Activated naive CD8-positive, alpha-beta T cell treated with anti-CD3 and anti-CD28 coated beads, Interleukin-2, amount 10 ng/mL, durations not matched to agents 7 days and 5 days (primary cell): ENCODE results near the gene OR1J2. TPM values are rescaled to one million over a fixed set of nuclear protein-coding genes. Genes with fewer than 3 reads are reported as not detected.
"Not testable (repeated sequence)": the region's sequence is repeated elsewhere in the genome, so short reads cannot be mapped to it uniquely, and the experiment has no call there.

Experiments used
- ATAC-seq: fragments of 150-1000 bp; cut with Tn5 transposase; one replicate; pipeline ENCODE4 v1.10.0; 2021; ENCODE audit warnings: low read depth, moderate library complexity
- POLR2A ChIA-PET: fragments of 350-600 bp; sonication (Branson Sonifier 250); formaldehyde crosslinking; loops from one replicate; lab custom pipeline; 2021; ENCODE audit warnings: antibody characterized with exemption; lab: Charles Lee
- DNase-seq: peaks from one replicate; pipeline ENCODE4 v3.0.0; 2021
- H3K27ac Mint-ChIP-seq: one replicate; pipeline ENCODE4 v1.8.0; 2022; ENCODE audit warnings: mild to moderate bottlenecking, mixed read lengths
- H3K27me3 Mint-ChIP-seq: one replicate; pipeline ENCODE4 v1.8.0; 2022; ENCODE audit warnings: mild to moderate bottlenecking, moderate library complexity, mixed read lengths
- H3K36me3 Mint-ChIP-seq: one replicate; pipeline ENCODE4 v1.8.0; 2021; ENCODE audit warnings: mild to moderate bottlenecking, mixed read lengths
- H3K4me1 Mint-ChIP-seq: one replicate; pipeline ENCODE4 v1.8.0; 2021; ENCODE audit warnings: mixed read lengths
- H3K4me3 Mint-ChIP-seq: one replicate; pipeline ENCODE4 v1.8.0; 2022; ENCODE audit warnings: mild to moderate bottlenecking, moderate library complexity, mixed read lengths
- H3K9me3 Mint-ChIP-seq: one replicate; pipeline ENCODE4 v1.8.0; 2021; ENCODE audit warnings: mixed read lengths
- total RNA-seq, 2 experiments: library from RNA; stranded (reverse); gene quantifications; one replicate each; pipeline ENCODE4 v1.2.3, GENCODE V29; 2021

OR1J2 gene
- total RNA-seq, 2 experiments from 2014 or later, result not detected

DNA sequence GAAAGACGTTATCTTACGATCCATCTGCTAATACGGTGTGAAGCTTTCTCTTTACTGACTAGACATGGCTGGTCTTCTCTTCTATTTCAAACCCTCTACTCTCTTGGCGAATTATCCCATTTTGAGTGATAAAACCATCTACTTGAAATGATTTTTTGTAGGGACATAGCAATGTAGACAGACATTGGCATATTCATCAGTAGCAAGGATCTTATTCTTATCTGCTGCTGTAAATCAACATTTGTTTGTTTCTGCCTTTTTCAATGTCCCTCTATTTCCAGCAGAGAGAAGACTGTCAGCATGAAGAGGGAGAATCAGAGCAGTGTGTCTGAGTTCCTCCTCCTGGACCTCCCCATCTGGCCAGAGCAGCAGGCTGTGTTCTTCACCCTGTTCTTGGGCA, 8.2 kb downstream of the OR1J2 start, which contains the start of gene OR1J4:
Gene OR1J4, plus strand, starts transcription at position 301 of the 400 bp plus-strand sequence. Its CDS starts 0 bp downstream, at position 301.
- no peak within 1 kb of the TSS for H3K4me3 Mint-ChIP-seq
- no peaks in the 10 kb centered on the region for H3K36me3 Mint-ChIP-seq
- POLR2A ChIA-PET, result no interaction called here
- no peaks in the 10 kb centered on the region for H3K9me3 Mint-ChIP-seq
- no peaks in the 10 kb centered on the region for H3K27me3 Mint-ChIP-seq
- no peak within 1 kb of the TSS for H3K27ac Mint-ChIP-seq
- no peaks in the 10 kb centered on the region for H3K4me1 Mint-ChIP-seq
- DNase-seq (no peak), ATAC-seq (no peak)

- POLR2A ChIA-PET, result no interaction called here
- Mint-ChIP-seq H3K36me3 (no peaks in the 10 kb centered on the region), H3K27me3 (no peaks in the 10 kb centered on the region), H3K4me3 (no peak overlapping the region), H3K9me3 (no peaks in the 10 kb centered on the region), H3K27ac (no peak overlapping the region), H3K4me1 (no peaks in the 10 kb centered on the region)
- ATAC-seq, result no peak
- DNase-seq, result no peak
These were observed 8.8 kb downstream of the OR1J2 start for GRCh38 chr9:122519376-122519775.

DNA sequence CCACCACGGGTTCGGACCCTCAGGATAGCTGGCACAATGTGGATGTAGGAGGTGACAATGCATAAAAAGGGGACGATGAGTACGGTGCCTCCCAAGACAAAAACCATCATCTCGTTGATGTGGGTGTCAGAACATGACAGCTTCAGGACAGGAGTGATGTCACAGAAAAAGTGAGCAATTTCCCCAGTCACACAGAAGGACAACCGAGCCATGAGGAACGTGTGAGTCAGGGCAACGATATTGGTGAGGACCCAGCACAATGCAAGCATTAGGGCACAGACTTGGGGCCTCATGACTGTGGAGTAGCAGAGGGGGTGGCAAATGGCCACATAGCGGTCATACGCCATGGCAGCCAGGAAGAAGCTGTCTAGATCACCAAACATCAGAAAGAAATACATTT, 16.0 kb downstream of the OR1J2 start:
- H3K4me1 Mint-ChIP-seq, result no peaks in the 10 kb centered on the region
- H3K27me3 Mint-ChIP-seq, result no peaks in the 10 kb centered on the region
- no peaks in the 10 kb centered on the region for H3K36me3 Mint-ChIP-seq
- H3K4me3 Mint-ChIP-seq, result no peak overlapping the region
- DNase-seq (no peak), ATAC-seq (no peak)
- H3K9me3 Mint-ChIP-seq, result no peaks in the 10 kb centered on the region
- H3K27ac Mint-ChIP-seq, result no peak overlapping the region
- POLR2A ChIA-PET, result no interaction called here

DNA sequence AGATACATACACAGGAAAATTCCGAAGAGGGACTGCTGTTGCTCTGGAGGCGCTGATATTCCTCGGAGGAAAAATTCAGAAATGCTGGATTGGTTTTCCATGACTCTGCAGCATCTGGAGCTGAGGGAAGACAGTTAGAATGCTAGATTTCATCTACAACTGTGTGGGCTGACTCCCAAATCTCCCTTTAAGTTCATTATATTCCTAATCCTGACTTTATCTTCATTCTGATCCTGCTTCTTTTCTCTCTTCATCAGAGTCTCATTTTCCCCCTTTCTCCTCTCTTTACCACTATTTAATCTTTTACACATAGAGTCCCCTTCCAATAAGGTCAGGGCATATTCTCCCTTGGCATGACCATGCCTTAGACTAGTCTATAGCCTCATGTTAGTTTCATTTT, 16.6 kb downstream of the OR1J2 start, which contains the start of gene OR1N1:
Gene OR1N1, minus strand, starts transcription at position 101 of the 400 bp plus-strand sequence. Its CDS starts 0 bp downstream, at position 101.
- H3K4me1 Mint-ChIP-seq, result no peaks in the 10 kb centered on the region
- DNase-seq, result no peak
- POLR2A ChIA-PET, result no interaction called here

DNA sequence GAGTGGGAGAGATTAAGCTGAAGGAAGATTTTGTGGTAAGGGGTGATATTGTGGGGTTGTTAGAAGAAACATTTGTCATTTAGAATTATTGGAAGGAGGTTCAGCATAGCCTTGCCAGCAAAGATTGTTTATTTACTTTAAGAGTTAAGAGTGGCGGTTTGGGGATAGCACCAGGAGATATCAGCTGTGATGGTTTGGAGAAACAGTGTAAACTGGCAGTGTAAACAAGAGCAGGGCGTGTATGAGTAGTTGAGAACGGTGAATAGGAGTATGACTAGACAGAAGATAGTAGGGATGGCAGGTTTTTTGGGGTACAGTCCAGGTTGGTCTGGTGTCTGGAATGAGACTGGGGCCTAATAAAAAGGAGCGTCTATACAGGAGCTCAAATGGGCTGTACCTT, 20.6 kb downstream of the OR1J2 start:
- H3K36me3 Mint-ChIP-seq, H3K27me3 Mint-ChIP-seq, ATAC-seq, H3K9me3 Mint-ChIP-seq, H3K4me3 Mint-ChIP-seq, DNase-seq, H3K4me1 Mint-ChIP-seq, POLR2A ChIA-PET, H3K27ac Mint-ChIP-seq: not testable (repeated sequence)

More for the DNA sequence above, 16.6 kb downstream of the OR1J2 start, which contains the start of gene OR1N1:
- Mint-ChIP-seq H3K27ac (no peak within 1 kb of the TSS), H3K27me3 (no peaks in the 10 kb centered on the region), H3K4me3 (no peak within 1 kb of the TSS), H3K36me3 (no peaks in the 10 kb centered on the region), H3K9me3 (no peaks in the 10 kb centered on the region)
- ATAC-seq, result no peak

GRCh38 chr9:122536134-122536533, 25.5 kb downstream of the OR1J2 start:
- no peak for DNase-seq
- Mint-ChIP-seq H3K9me3 (peaks cover 5% of the 10 kb centered on the region), H3K27me3 (no peaks in the 10 kb centered on the region), H3K4me3 (no peak overlapping the region), H3K4me1 (no peaks in the 10 kb centered on the region), H3K27ac (no peak overlapping the region), H3K36me3 (no peaks in the 10 kb centered on the region)
- POLR2A ChIA-PET, result no interaction called here
- ATAC-seq, result no peak

DNA sequence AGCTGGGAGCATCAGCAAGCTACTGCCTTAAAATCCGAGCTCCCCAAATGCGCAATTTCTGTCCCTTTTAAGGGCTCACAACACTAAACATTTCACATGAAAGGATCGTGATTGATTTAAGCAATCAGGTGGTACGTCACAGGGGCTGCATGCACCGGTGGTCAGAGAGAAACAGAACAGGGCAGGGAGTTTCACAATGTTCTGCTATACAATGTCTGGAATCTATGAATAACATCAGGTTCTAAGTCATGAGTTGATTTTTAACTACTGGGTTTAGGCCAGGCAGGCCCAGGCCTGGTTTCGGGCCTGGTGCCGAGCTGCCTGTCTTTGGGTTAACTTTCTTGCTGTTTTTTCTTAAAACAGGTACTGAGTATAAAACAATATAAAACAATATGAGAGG, 26.5 kb downstream of the OR1J2 start:
- POLR2A ChIA-PET, DNase-seq, H3K4me3 Mint-ChIP-seq, H3K4me1 Mint-ChIP-seq, H3K27ac Mint-ChIP-seq, H3K36me3 Mint-ChIP-seq, H3K9me3 Mint-ChIP-seq, H3K27me3 Mint-ChIP-seq, ATAC-seq: not testable (repeated sequence)

GRCh38 chr9:122538757-122539156, 28.2 kb downstream of the OR1J2 start:
- no peak overlapping the region for H3K4me3 Mint-ChIP-seq
- H3K27me3 Mint-ChIP-seq, result no peaks in the 10 kb centered on the region
- no peak overlapping the region for H3K27ac Mint-ChIP-seq
- DNase-seq, result no peak
- POLR2A ChIA-PET, result no interaction called here
- H3K4me1 Mint-ChIP-seq, result no peaks in the 10 kb centered on the region
- peaks cover 2% of the 10 kb centered on the region for H3K36me3 Mint-ChIP-seq
- ATAC-seq, result no peak
- peaks cover 5% of the 10 kb centered on the region for H3K9me3 Mint-ChIP-seq

- no peak overlapping the region for H3K4me3 Mint-ChIP-seq
- H3K27me3 Mint-ChIP-seq, result no peaks in the 10 kb centered on the region
- DNase-seq (no peak), ATAC-seq (no peak)
- POLR2A ChIA-PET, result no interaction called here
- peaks cover 2% of the 10 kb centered on the region for H3K36me3 Mint-ChIP-seq
- no peaks in the 10 kb centered on the region for H3K4me1 Mint-ChIP-seq
- H3K9me3 Mint-ChIP-seq, result no peaks in the 10 kb centered on the region
- no peak overlapping the region for H3K27ac Mint-ChIP-seq
These were observed 35.6 kb downstream of the OR1J2 start for GRCh38 chr9:122546196-122546595.

DNA sequence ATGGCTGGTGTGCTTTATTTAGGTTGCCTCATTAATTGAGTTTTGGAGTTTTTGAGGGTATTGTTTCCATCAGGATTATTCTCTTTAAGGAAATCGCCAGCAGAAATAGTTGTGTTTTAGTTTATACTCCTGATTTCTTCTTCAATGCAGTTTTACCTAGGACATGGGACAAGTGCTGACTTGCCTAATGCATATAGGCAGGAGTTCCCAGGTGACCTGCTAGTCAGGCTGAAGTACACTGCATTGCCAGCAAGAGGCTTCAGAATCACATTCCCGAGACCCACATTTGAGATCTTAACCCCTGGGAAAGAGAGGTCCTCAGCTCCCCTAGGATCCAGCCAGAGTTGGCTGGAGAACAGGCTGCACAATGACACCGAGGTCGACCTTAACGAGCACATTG, 40.8 kb downstream of the OR1J2 start:
- ATAC-seq (no peak), DNase-seq (no peak)
- POLR2A ChIA-PET, result no interaction called here
- Mint-ChIP-seq H3K27me3 (peaks cover 4% of the 10 kb centered on the region), H3K4me3 (no peak overlapping the region), H3K4me1 (no peaks in the 10 kb centered on the region), H3K9me3 (no peaks in the 10 kb centered on the region), H3K36me3 (no peaks in the 10 kb centered on the region), H3K27ac (no peak overlapping the region)

DNA sequence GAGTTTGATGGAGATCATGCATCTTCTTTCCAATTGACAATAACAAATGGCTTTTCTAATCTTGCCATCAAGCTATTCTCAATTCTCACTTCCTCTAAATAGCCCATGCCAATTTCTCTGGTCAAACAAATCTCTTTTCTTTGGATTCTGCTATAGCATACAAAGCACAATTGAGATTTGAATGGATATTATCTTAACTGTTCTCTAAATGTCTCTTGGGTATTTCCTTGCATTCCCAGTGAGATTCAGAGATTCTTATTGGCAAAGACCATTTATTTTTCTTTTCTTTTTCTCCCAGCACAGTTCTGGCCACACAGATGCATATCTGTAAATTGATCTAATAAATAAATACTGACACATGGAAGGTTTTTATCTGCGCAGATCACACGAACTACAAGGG, 42.2 kb downstream of the OR1J2 start, which contains the start of gene OR1N2:
Gene OR1N2, plus strand, starts transcription at position 301 of the 400 bp plus-strand sequence. CDS start 100 bp downstream, outside the sequence.
- no peaks in the 10 kb centered on the region for H3K4me1 Mint-ChIP-seq
- POLR2A ChIA-PET, result no interaction called here
- no peaks in the 10 kb centered on the region for H3K36me3 Mint-ChIP-seq
- peaks cover 4% of the 10 kb centered on the region for H3K27me3 Mint-ChIP-seq
- DNase-seq, result no peak
- H3K27ac Mint-ChIP-seq, result no peak within 1 kb of the TSS
- H3K9me3 Mint-ChIP-seq, result no peaks in the 10 kb centered on the region
- no peak for ATAC-seq
- no peak within 1 kb of the TSS for H3K4me3 Mint-ChIP-seq

Other genes with a start within 250 kb of the OR1J2 start
- 10 to 100 TPM; 20.9 to 23.4 TPM for gene RBM18, start 246.0 kb upstream of the OR1J2 start, total RNA-seq
- gene MRRF, start 245.9 kb upstream of the OR1J2 start, total RNA-seq, result 10 to 100 TPM; 28.4 to 29.0 TPM
- gene PTGS1, start 139.8 kb upstream of the OR1J2 start, total RNA-seq, result 1 to 10 TPM in 1 of 2 experiments, under 1 TPM in 1; 0.96 to 1.6 TPM
- gene OR1J1, start 32.9 kb upstream of the OR1J2 start, total RNA-seq, result not detected
- gene OR1J4, start 8.3 kb downstream of the OR1J2 start, total RNA-seq, result under 1 TPM in 1 of 2 experiments, not detected in 1; 0.44 TPM
- not detected for gene OR1N1, start 16.5 kb downstream of the OR1J2 start, total RNA-seq
- under 1 TPM in 1 of 2 experiments, not detected in 1; 0.30 TPM for gene OR1N2, start 42.3 kb downstream of the OR1J2 start, total RNA-seq
- gene OR1L8, start 72.6 kb downstream of the OR1J2 start, total RNA-seq, result not detected
- under 1 TPM in 1 of 2 experiments, not detected in 1; 0.33 TPM for gene OR1Q1, start 103.9 kb downstream of the OR1J2 start, total RNA-seq
- not detected for gene OR1B1, start 146.8 kb downstream of the OR1J2 start, total RNA-seq
- not detected for gene OR1L1, start 150.9 kb downstream of the OR1J2 start, total RNA-seq
- not detected for gene OR1L3, start 164.3 kb downstream of the OR1J2 start, total RNA-seq
- not detected for gene OR1L4, start 213.2 kb downstream of the OR1J2 start, total RNA-seq
- not detected for gene OR1L6, start 231.5 kb downstream of the OR1J2 start, total RNA-seq